HCT116 (cell line): ENCODE results near the gene ADAM10.

Experiments used
- CEBPB ChIP-seq: IDR thresholded peaks from 2 replicates; pipeline ENCODE4 v1.6.1; 2012; ENCODE audit warnings: low read depth
- EZH2 ChIP-seq: fragments of 200-600 bp; sonication (generic); IDR thresholded peaks from 2 replicates; pipeline ENCODE4 v1.6.1; 2017; ENCODE audit warnings: antibody characterized with exemption, mixed run types
- EZH2phosphoT487 ChIP-seq: fragments of 200-600 bp; IDR thresholded peaks from 2 replicates; pipeline ENCODE4 v1.6.1; 2018; ENCODE audit warnings: antibody characterized with exemption, borderline replicate concordance
- FOSL1 ChIP-seq: IDR thresholded peaks from 2 replicates; pipeline ENCODE4 v1.6.1; 2012; ENCODE audit warnings: low read depth
- POLR2A ChIP-seq: IDR thresholded peaks from 2 replicates; pipeline ENCODE4 v1.7.0; 2011; ENCODE audit warnings: borderline replicate concordance; ENCODE audit not compliant: insufficient read depth, insufficient read length; ENCODE audit errors: extremely low read depth
- POLR2AphosphoS5 ChIP-seq: IDR thresholded peaks from 2 replicates; pipeline ENCODE4 v1.6.1; 2011; ENCODE audit warnings: mild to moderate bottlenecking, low read depth, low read length, moderate library complexity
- SIN3A ChIP-seq: IDR thresholded peaks from 2 replicates; pipeline ENCODE4 v1.6.1; 2012; ENCODE audit warnings: low read depth
- TCF7L2 ChIP-seq: IDR thresholded peaks from 2 replicates; pipeline ENCODE4 v1.7.0; 2011; ENCODE audit warnings: borderline replicate concordance, inconsistent platforms; ENCODE audit not compliant: insufficient read depth, insufficient read length; ENCODE audit errors: extremely low read depth
- YY1 ChIP-seq: IDR thresholded peaks from 2 replicates; pipeline ENCODE4 v1.6.1; 2011; ENCODE audit warnings: low read length, low read depth, moderate library complexity, mild to moderate bottlenecking; ENCODE audit not compliant: insufficient replicate concordance; ENCODE audit errors: extremely low read depth
- ZNF274 ChIP-seq: fragments of 200-500 bp; sonication (Bioruptor generic); IDR thresholded peaks from 2 replicates; pipeline ENCODE4 v1.6.1; 2014; ENCODE audit warnings: mild to moderate bottlenecking, low read depth, low read length, inconsistent platforms
- TF ChIP-seq, protein P1 (sequence below), 3 experiments: fragments of 200-600 bp in 1 of 3; sonication (generic) in 1 of 3; IDR thresholded peaks in 2 of 3; conservative IDR thresholded peaks in 1 of 3; 2 replicates each; pipeline ENCODE4 v1.5.1; 2012 to 2017; ENCODE audit warnings: low read depth in 2 of 3, low read length in 2 of 3, antibody characterized with exemption in 1 of 3, borderline replicate concordance in 1 of 3, control low read depth in 1 of 3, mild to moderate bottlenecking in 1 of 3, mixed read lengths in 1 of 3, mixed run types in 1 of 3, moderate library complexity in 1 of 3; ENCODE audit not compliant: insufficient read depth in 1 of 3
- TF ChIP-seq, protein P2 (sequence below): IDR thresholded peaks from 2 replicates; pipeline ENCODE4 v1.6.1; 2011; ENCODE audit warnings: mild to moderate bottlenecking, low read length, moderate library complexity; ENCODE audit not compliant: insufficient replicate concordance; ENCODE audit errors: extremely low read depth
- TF ChIP-seq, protein P3 (sequence below): IDR thresholded peaks from 2 replicates; pipeline ENCODE4 v1.6.1; 2012; ENCODE audit warnings: low read depth

DNA sequence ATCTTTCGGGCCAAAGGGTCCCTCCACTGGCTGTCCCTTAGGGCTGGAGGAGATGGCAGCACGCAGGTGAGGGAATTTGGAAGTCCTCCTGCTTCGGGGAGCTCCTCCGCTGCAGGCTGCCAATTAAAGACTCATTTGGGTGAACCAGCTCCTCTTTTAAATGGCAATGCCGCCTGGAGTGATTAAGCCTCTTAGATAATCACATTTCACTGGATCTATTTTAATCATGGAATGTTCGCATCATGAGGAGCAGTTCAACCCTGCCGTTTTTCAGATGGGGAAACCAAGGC lies 199.8 kb downstream of the ADAM10 start:
- TF ChIP-seq POLR2AphosphoS5 (no peak), YY1 (no peak), SIN3A (no peak), POLR2A (no peak), EZH2 (no peak), TCF7L2 (no peak), CEBPB (no peak), EZH2phosphoT487 (no peak), ZNF274 (no peak), FOSL1 (no peak)
- TF ChIP-seq, protein P1, sequence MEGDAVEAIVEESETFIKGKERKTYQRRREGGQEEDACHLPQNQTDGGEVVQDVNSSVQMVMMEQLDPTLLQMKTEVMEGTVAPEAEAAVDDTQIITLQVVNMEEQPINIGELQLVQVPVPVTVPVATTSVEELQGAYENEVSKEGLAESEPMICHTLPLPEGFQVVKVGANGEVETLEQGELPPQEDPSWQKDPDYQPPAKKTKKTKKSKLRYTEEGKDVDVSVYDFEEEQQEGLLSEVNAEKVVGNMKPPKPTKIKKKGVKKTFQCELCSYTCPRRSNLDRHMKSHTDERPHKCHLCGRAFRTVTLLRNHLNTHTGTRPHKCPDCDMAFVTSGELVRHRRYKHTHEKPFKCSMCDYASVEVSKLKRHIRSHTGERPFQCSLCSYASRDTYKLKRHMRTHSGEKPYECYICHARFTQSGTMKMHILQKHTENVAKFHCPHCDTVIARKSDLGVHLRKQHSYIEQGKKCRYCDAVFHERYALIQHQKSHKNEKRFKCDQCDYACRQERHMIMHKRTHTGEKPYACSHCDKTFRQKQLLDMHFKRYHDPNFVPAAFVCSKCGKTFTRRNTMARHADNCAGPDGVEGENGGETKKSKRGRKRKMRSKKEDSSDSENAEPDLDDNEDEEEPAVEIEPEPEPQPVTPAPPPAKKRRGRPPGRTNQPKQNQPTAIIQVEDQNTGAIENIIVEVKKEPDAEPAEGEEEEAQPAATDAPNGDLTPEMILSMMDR (IDR thresholded peaks at IDR 0.05 in 2 of 3, conservative IDR thresholded peaks at IDR 0.05 in 1 of 3; ENCODE audit: borderline replicate concordance in 1 of 3, insufficient read depth in 1 of 3, low read depth in 2 of 3, low read length in 2 of 3) = no peak
- TF ChIP-seq, protein P2, sequence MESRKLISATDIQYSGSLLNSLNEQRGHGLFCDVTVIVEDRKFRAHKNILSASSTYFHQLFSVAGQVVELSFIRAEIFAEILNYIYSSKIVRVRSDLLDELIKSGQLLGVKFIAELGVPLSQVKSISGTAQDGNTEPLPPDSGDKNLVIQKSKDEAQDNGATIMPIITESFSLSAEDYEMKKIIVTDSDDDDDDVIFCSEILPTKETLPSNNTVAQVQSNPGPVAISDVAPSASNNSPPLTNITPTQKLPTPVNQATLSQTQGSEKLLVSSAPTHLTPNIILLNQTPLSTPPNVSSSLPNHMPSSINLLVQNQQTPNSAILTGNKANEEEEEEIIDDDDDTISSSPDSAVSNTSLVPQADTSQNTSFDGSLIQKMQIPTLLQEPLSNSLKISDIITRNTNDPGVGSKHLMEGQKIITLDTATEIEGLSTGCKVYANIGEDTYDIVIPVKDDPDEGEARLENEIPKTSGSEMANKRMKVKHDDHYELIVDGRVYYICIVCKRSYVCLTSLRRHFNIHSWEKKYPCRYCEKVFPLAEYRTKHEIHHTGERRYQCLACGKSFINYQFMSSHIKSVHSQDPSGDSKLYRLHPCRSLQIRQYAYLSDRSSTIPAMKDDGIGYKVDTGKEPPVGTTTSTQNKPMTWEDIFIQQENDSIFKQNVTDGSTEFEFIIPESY = no peak
- TF ChIP-seq, protein P3, sequence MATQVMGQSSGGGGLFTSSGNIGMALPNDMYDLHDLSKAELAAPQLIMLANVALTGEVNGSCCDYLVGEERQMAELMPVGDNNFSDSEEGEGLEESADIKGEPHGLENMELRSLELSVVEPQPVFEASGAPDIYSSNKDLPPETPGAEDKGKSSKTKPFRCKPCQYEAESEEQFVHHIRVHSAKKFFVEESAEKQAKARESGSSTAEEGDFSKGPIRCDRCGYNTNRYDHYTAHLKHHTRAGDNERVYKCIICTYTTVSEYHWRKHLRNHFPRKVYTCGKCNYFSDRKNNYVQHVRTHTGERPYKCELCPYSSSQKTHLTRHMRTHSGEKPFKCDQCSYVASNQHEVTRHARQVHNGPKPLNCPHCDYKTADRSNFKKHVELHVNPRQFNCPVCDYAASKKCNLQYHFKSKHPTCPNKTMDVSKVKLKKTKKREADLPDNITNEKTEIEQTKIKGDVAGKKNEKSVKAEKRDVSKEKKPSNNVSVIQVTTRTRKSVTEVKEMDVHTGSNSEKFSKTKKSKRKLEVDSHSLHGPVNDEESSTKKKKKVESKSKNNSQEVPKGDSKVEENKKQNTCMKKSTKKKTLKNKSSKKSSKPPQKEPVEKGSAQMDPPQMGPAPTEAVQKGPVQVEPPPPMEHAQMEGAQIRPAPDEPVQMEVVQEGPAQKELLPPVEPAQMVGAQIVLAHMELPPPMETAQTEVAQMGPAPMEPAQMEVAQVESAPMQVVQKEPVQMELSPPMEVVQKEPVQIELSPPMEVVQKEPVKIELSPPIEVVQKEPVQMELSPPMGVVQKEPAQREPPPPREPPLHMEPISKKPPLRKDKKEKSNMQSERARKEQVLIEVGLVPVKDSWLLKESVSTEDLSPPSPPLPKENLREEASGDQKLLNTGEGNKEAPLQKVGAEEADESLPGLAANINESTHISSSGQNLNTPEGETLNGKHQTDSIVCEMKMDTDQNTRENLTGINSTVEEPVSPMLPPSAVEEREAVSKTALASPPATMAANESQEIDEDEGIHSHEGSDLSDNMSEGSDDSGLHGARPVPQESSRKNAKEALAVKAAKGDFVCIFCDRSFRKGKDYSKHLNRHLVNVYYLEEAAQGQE = no peak
